CD4-positive, alpha-beta T cell treated with Interleukin-6 at 100 ng/mL for 8 hours (primary cell): Measurements from ENCODE around the gene AGAP5.
"Not testable (repeated sequence)": the region's sequence is repeated elsewhere in the genome, so short reads cannot be mapped to it uniquely, and the experiment has no call there.

ENCODE experiments used
- DNase-seq: peaks from one replicate; pipeline ENCODE4 v3.0.0-alpha.2; 2020; ENCODE audit warnings: mixed read lengths, low spot score

Gene AGAP5

GRCh38 chr10:73697675-73698159 is at the start of gene AGAP5:
AGAP5 (minus strand) TSS chr10:73698109; CDS start chr10:73697755, 354 bp downstream.
- not testable (repeated sequence) for DNase-seq

- no peak for DNase-seq
Measured at GRCh38 chr10:73746721-73747120, 48.8 kb upstream of the AGAP5 start.

GRCh38 chr10:73744664-73744975 is 46.7 kb upstream of the AGAP5 start:
- DNase-seq = no peak

GRCh38 chr10:73743905-73744663 is 46.2 kb upstream of the AGAP5 start, which contains the start of gene SEC24C:
SEC24C (plus strand) TSS chr10:73744372; CDS start chr10:73746833, 2,461 bp downstream.
- DNase-seq = peak; percentile 92

GRCh38 chr10:73743327-73743904 is 45.5 kb upstream of the AGAP5 start:
- no peak for DNase-seq

- DNase-seq = no peak
Measured at GRCh38 chr10:73742454-73742734, 44.5 kb upstream of the AGAP5 start.

- not testable (repeated sequence) for DNase-seq
Measured at GRCh38 chr10:73740501-73741254, 42.8 kb upstream of the AGAP5 start.

GRCh38 chr10:73734796-73735305 is 36.9 kb upstream of the AGAP5 start:
- DNase-seq = no peak

- no peak for DNase-seq
Measured at GRCh38 chr10:73734028-73734720, 36.3 kb upstream of the AGAP5 start.

GRCh38 chr10:73732931-73733623 is 35.2 kb upstream of the AGAP5 start:
- DNase-seq = no peak

- DNase-seq = no peak
Measured at GRCh38 chr10:73732426-73732825, 34.5 kb upstream of the AGAP5 start.

- DNase-seq = no peak
Measured at GRCh38 chr10:73731588-73732375, 33.9 kb upstream of the AGAP5 start.

- DNase-seq = peak; percentile 84
Measured at GRCh38 chr10:73730153-73730906, 32.4 kb upstream of the AGAP5 start.

GRCh38 chr10:73729781-73730152 is 31.9 kb upstream of the AGAP5 start:
- DNase-seq = peak; percentile 13

- no peak for DNase-seq
Measured at GRCh38 chr10:73723516-73723915, 25.6 kb upstream of the AGAP5 start.

- not testable (repeated sequence) for DNase-seq
Measured at GRCh38 chr10:73720561-73720960, 22.7 kb upstream of the AGAP5 start.

GRCh38 chr10:73717556-73717955 is 19.6 kb upstream of the AGAP5 start:
- DNase-seq = no peak

GRCh38 chr10:73716251-73716650 is 18.3 kb upstream of the AGAP5 start:
- DNase-seq = no peak

GRCh38 chr10:73715179-73716156 is 17.6 kb upstream of the AGAP5 start:
- not testable (repeated sequence) for DNase-seq
